HCT116 (cell line): ENCODE results near the gene YOD1. TPM values are rescaled to one million over a fixed set of nuclear protein-coding genes. Genes with fewer than 3 reads are reported as not detected.
A peak's percentile ranks its signal among the peaks of the same experiment; 100 is the strongest.

Experiments
- ATAC-seq: fragments of 200-7000 bp; cut with Tn5 transposase; 2 replicates; pipeline ENCODE4 v1.9.1; 2020; ENCODE audit warnings: mild to moderate bottlenecking, moderate library complexity
- BruUV-seq: library from RNA; stranded (reverse); fragments of 400-500 nt; replicated peaks from 2 replicates; lab custom pipeline; 2021; lab: Mats Ljungman, UMichigan
- CTCF ChIA-PET: fragments of 300-600 bp; sonication (Branson Sonifier 250); formaldehyde crosslinking; loops from one replicate; lab custom pipeline; 2021; ENCODE audit warnings: antibody characterized with exemption; lab: Charles Lee
- POLR2A ChIA-PET: fragments of 300-600, 350-600 bp; sonication (Branson Sonifier 250); formaldehyde crosslinking; loops from one replicate; lab custom pipeline; 2021; ENCODE audit warnings: antibody characterized with exemption; lab: Charles Lee
- RAD21 ChIA-PET, 2 experiments: fragments of 300-600 bp; sonication (Branson Sonifier 250); formaldehyde crosslinking; loops; one replicate each; lab custom pipeline; 2023; ENCODE audit warnings: low total read pairs in 2 of 2; ENCODE audit not compliant: uncharacterized antibody in 2 of 2, unreplicated experiment in 2 of 2, low non-redundant PET in 1 of 2; lab: Charles Lee
- DNase-seq: peaks from one replicate; pipeline ENCODE4 v3.0.0-alpha.2; 2010; ENCODE audit warnings: low read depth, low spot score
- H2AFZ ChIP-seq: fragments of 200-600 bp; shearing (Covaris generic), sonication (generic); 2 replicates; pipeline ENCODE4 v1.6.1; 2017; ENCODE audit warnings: low read depth, mixed run types, mixed read lengths, antibody characterized with exemption, low read length; ENCODE audit not compliant: poor library complexity, severe bottlenecking
- H3K27ac ChIP-seq: 2 replicates; pipeline ENCODE4 v1.5.1; 2012; ENCODE audit warnings: low read depth, low read length
- H3K27me3 ChIP-seq: fragments of 200-600 bp; sonication (generic); 2 replicates; pipeline ENCODE4 v1.6.1; 2016; ENCODE audit warnings: mixed run types, low read length, mixed read lengths; ENCODE audit not compliant: insufficient read depth
- H3K36me3 ChIP-seq, 2 experiments: fragments of 200-500 bp in 1 of 2; fragments of 200-600 bp in 1 of 2; sonication (Bioruptor generic) in 1 of 2; sonication (generic) in 1 of 2; 2 replicates each; pipeline versions ENCODE4 v1.5.1 to v1.6.1; 2014 to 2016; ENCODE audit warnings: low read length in 2 of 2, inconsistent platforms in 1 of 2, mixed read lengths in 1 of 2, mixed run types in 1 of 2; ENCODE audit not compliant: insufficient read depth in 2 of 2, control insufficient read depth in 1 of 2
- H3K4me1 ChIP-seq, 2 experiments: fragments of 200-600 bp in 1 of 2; sonication (generic) in 1 of 2; 2 replicates each; pipeline versions ENCODE4 v1.5.1 to v1.6.1; 2012 to 2017; ENCODE audit warnings: low read length in 2 of 2, inconsistent platforms in 1 of 2, mild to moderate bottlenecking in 1 of 2, mixed read lengths in 1 of 2, mixed run types in 1 of 2, moderate library complexity in 1 of 2; ENCODE audit not compliant: insufficient read depth in 2 of 2, control insufficient read depth in 1 of 2
- H3K4me2 ChIP-seq: fragments of 200-600 bp; sonication (generic); 2 replicates; pipeline ENCODE4 v1.6.1; 2017; ENCODE audit warnings: mixed run types, low read length, mixed read lengths
- H3K4me3 ChIP-seq, 2 experiments: fragments of 200-600 bp in 1 of 2; sonication (generic) in 1 of 2; replicated peaks in 1 of 2; 2 replicates each; pipeline ENCODE4 v1.5.1; 2011 to 2016; ENCODE audit warnings: low read length in 2 of 2, control low read depth in 1 of 2, low read depth in 1 of 2, mild to moderate bottlenecking in 1 of 2, mixed read lengths in 1 of 2, mixed run types in 1 of 2
- H3K79me2 ChIP-seq: fragments of 200-600 bp; sonication (generic); 2 replicates; pipeline ENCODE4 v1.6.1; 2017; ENCODE audit warnings: mild to moderate bottlenecking, mixed run types, low read length, moderate library complexity, mixed read lengths; ENCODE audit not compliant: insufficient read depth
- H3K9ac ChIP-seq: fragments of 200-600 bp; sonication (generic); 2 replicates; pipeline ENCODE4 v1.6.1; 2016; ENCODE audit warnings: low read length, mixed read lengths
- H3K9me2 ChIP-seq: fragments of 200-600 bp; sonication (generic), shearing (Covaris generic); 2 replicates; pipeline ENCODE4 v1.6.1; 2017; ENCODE audit warnings: mixed run types, mild to moderate bottlenecking, moderate library complexity; ENCODE audit not compliant: insufficient read depth
- H3K9me3 ChIP-seq, 2 experiments: fragments of 200-500 bp in 1 of 2; fragments of 200-600 bp in 1 of 2; sonication (Bioruptor generic) in 1 of 2; sonication (generic) in 1 of 2; 2 replicates each; pipeline ENCODE4 v1.6.1; 2014 to 2017; ENCODE audit warnings: low read length in 2 of 2, mixed read lengths in 2 of 2, inconsistent platforms in 1 of 2, low read depth in 1 of 2, mild to moderate bottlenecking in 1 of 2, mixed run types in 1 of 2, moderate library complexity in 1 of 2; ENCODE audit not compliant: control insufficient read depth in 1 of 2, insufficient read depth in 1 of 2
- H4K20me1 ChIP-seq: fragments of 200-600 bp; sonication (generic), shearing (Covaris generic); 2 replicates; pipeline ENCODE4 v1.6.1; 2017; ENCODE audit warnings: mixed run types, mild to moderate bottlenecking, moderate library complexity; ENCODE audit not compliant: insufficient read depth
- CBX3 ChIP-seq: IDR thresholded peaks from 2 replicates; pipeline ENCODE4 v1.6.1; 2012; ENCODE audit warnings: low read depth
- ELF1 ChIP-seq: IDR thresholded peaks from 2 replicates; pipeline ENCODE4 v1.6.1; 2012; ENCODE audit warnings: low read depth, borderline replicate concordance
- FOSL1 ChIP-seq: IDR thresholded peaks from 2 replicates; pipeline ENCODE4 v1.6.1; 2012; ENCODE audit warnings: low read depth
- RAD21 ChIP-seq: IDR thresholded peaks from 2 replicates; pipeline ENCODE4 v1.6.1; 2012; ENCODE audit warnings: low read depth, mild to moderate bottlenecking
- SIN3A ChIP-seq: IDR thresholded peaks from 2 replicates; pipeline ENCODE4 v1.6.1; 2012; ENCODE audit warnings: low read depth
- SP1 ChIP-seq: IDR thresholded peaks from 2 replicates; pipeline ENCODE4 v1.6.1; 2012; ENCODE audit warnings: low read depth
- TCF7L2 ChIP-seq: IDR thresholded peaks from 2 replicates; pipeline ENCODE4 v1.7.0; 2011; ENCODE audit warnings: borderline replicate concordance, inconsistent platforms; ENCODE audit not compliant: insufficient read depth, insufficient read length; ENCODE audit errors: extremely low read depth
- intact Hi-C: fragments of 100-400 bp; cut with micrococcal nuclease; formaldehyde crosslinking; loops from 2 replicates; pipeline ENCODE4 v1.10.0; 2022
- total RNA-seq: library from RNA; stranded (reverse); gene quantifications from one replicate; pipeline ENCODE4 v1.2.1, GENCODE V29; 2021; ENCODE audit not compliant: unreplicated experiment

The YOD1 gene
- total RNA-seq, 1 experiment from 2014 or later: 13.6 TPM

GRCh38 chr1:207027206-207027777, 23.7 kb downstream of the YOD1 start (continued):
- TF ChIP-seq TCF7L2 (no peak), ELF1 (no peak)

- ATAC-seq (no peak), DNase-seq (no peak)
- no peak overlapping the region for H2AFZ ChIP-seq
- H3K36me3 ChIP-seq: no peaks in the 10 kb centered on the region; a peak in 1 of 4 replicates
- peak overlapping the region; percentile 68 for H3K4me2 ChIP-seq
- peak overlapping the region; percentile 65 for H3K9ac ChIP-seq
- peaks cover 3% of the 10 kb centered on the region; the same call in 1 of the 2 replicates for H3K79me2 ChIP-seq
- no peak overlapping the region for H3K4me3 ChIP-seq
- no peaks in the 10 kb centered on the region for H4K20me1 ChIP-seq
- ChIA-PET POLR2A (interaction anchor here (1.1 to 1.8 kb wide), 2 partner anchors 9 to 27 kb away, joined by 3 to 5 read pairs; partner anchors contain the start of gene PFKFB2), RAD21 (no interaction called here), CTCF (interaction anchor here (1.9 kb wide), 1 partner anchor 20 kb away, joined by 5 read pairs; no protein-coding TSS in a partner anchor)
- intact Hi-C loops: no loop called here
- no peaks in the 10 kb centered on the region for H3K27me3 ChIP-seq
- H3K4me1 ChIP-seq: peaks cover 28 to 95% of the 10 kb centered on the region in 2 experiments
- H3K27ac ChIP-seq: peak overlapping the region; percentile 14; the same call in 1 of the 2 replicates
- no TSS peak for BruUV-seq
- TF ChIP-seq SP1 (no peak), SIN3A (0 out of 2 replicates have a peak, but pooled peaks have one; percentile 20), FOSL1 (peak; percentile 25; the same call in 1 of the 2 replicates), CBX3 (no peak), RAD21 (no peak)
- H3K9me3 ChIP-seq: no peaks in the 10 kb centered on the region
- H3K9me2 ChIP-seq: no peaks in the 10 kb centered on the region
Observed at GRCh38 chr1:207026104-207026534, 24.9 kb downstream of the YOD1 start.
